HEK293 (cell line): Measurements from ENCODE around the gene CBFB.

Source experiments
- CTCF ChIA-PET: fragments of 350-600 bp; formaldehyde crosslinking; extraction: SDS; loops from one replicate; lab custom pipeline; 2021; ENCODE audit warnings: antibody characterized with exemption; lab: Yijun Ruan, JAX
- POLR2A ChIA-PET: fragments of 300-600 bp; formaldehyde crosslinking; extraction: SDS; loops from one replicate; lab custom pipeline; 2020; ENCODE audit warnings: antibody characterized with exemption, inconsistent platforms; lab: Yijun Ruan, JAX
- H3K27ac ChIP-seq: fragments of 200-500 bp; sonication (Bioruptor generic); 2 replicates; pipeline ENCODE4 v1.5.1; 2014; ENCODE audit warnings: low read depth, low read length, control low read depth, inconsistent platforms; ENCODE audit errors: extremely low read depth
- H3K36me3 ChIP-seq, 2 experiments: fragments of 200-500 bp in 1 of 2; sonication (Bioruptor generic) in 1 of 2; 1 replicate in 1 of 2; 2 replicates in 1 of 2; pipeline ENCODE4 v1.5.1; 2014 to 2017; ENCODE audit warnings: inconsistent platforms in 2 of 2, low read length in 2 of 2; ENCODE audit not compliant: control insufficient read depth in 2 of 2, insufficient read depth in 1 of 2
- H3K4me1 ChIP-seq: fragments of 200-500 bp; sonication (Bioruptor generic); 2 replicates; pipeline ENCODE4 v1.5.1; 2014; ENCODE audit warnings: mild to moderate bottlenecking, low read length, inconsistent platforms; ENCODE audit not compliant: control insufficient read depth, insufficient read depth
- H3K4me3 ChIP-seq: 2 replicates; pipeline ENCODE4 v1.5.1; 2011; ENCODE audit warnings: low read depth, mild to moderate bottlenecking, control low read depth, low read length, moderate library complexity
- H3K9me3 ChIP-seq: fragments of 200-500 bp; sonication (Bioruptor generic); 2 replicates; pipeline ENCODE4 v1.5.1; 2014; ENCODE audit warnings: low read depth, low read length, inconsistent platforms; ENCODE audit not compliant: control insufficient read depth, insufficient read depth
- CTCF ChIP-seq: fragments of 450-650 bp; formaldehyde crosslinking; IDR thresholded peaks from 2 replicates; pipeline ENCODE4 v1.5.1; 2016; ENCODE audit warnings: missing biosample characterization, missing genetic modification characterization
- GLI4 ChIP-seq: fragments of 450-650 bp; formaldehyde crosslinking; IDR thresholded peaks from 2 replicates; pipeline ENCODE4 v1.5.1; 2016; ENCODE audit warnings: missing biosample characterization, missing genetic modification characterization
- HIC1 ChIP-seq: fragments of 450-650 bp; formaldehyde crosslinking; IDR thresholded peaks from 2 replicates; pipeline ENCODE4 v1.5.1; 2016; ENCODE audit warnings: missing biosample characterization, missing genetic modification characterization
- OVOL3 ChIP-seq: fragments of 450-650 bp; formaldehyde crosslinking; IDR thresholded peaks from 2 replicates; pipeline ENCODE4 v1.5.1; 2016; ENCODE audit warnings: missing biosample characterization, missing genetic modification characterization
- REST ChIP-seq: fragments of 450-650 bp; formaldehyde crosslinking; IDR thresholded peaks from 2 replicates; pipeline ENCODE4 v1.5.1; 2016; ENCODE audit warnings: missing biosample characterization, missing genetic modification characterization
- SP2 ChIP-seq: fragments of 450-650 bp; formaldehyde crosslinking; IDR thresholded peaks from 2 replicates; pipeline ENCODE4 v1.5.1; 2016; ENCODE audit warnings: missing biosample characterization, missing genetic modification characterization
- ZBTB17 ChIP-seq: fragments of 450-650 bp; formaldehyde crosslinking; IDR thresholded peaks from 2 replicates; pipeline ENCODE4 v1.5.1; 2016; ENCODE audit warnings: missing biosample characterization, missing genetic modification characterization
- ZBTB21 ChIP-seq: fragments of 450-650 bp; formaldehyde crosslinking; IDR thresholded peaks from 2 replicates; pipeline ENCODE4 v1.5.1; 2017; ENCODE audit warnings: missing biosample characterization, missing genetic modification characterization
- ZBTB49 ChIP-seq: fragments of 450-650 bp; formaldehyde crosslinking; IDR thresholded peaks from 2 replicates; pipeline ENCODE4 v1.5.1; 2016; ENCODE audit warnings: missing biosample characterization, missing genetic modification characterization, low read depth
- ZBTB8A ChIP-seq: fragments of 450-650 bp; formaldehyde crosslinking; IDR thresholded peaks from 2 replicates; pipeline ENCODE4 v1.5.1; 2016; ENCODE audit warnings: missing biosample characterization, missing genetic modification characterization
- ZNF184 ChIP-seq: fragments of 450-650 bp; IDR thresholded peaks from 2 replicates; pipeline ENCODE4 v1.5.1; 2018; ENCODE audit warnings: missing biosample characterization, mild to moderate bottlenecking, missing genetic modification characterization
- ZNF248 ChIP-seq: fragments of 450-650 bp; formaldehyde crosslinking; IDR thresholded peaks from 2 replicates; pipeline ENCODE4 v1.5.1; 2017; ENCODE audit warnings: missing biosample characterization, missing genetic modification characterization
- ZNF311 ChIP-seq: fragments of 450-650 bp; formaldehyde crosslinking; IDR thresholded peaks from 2 replicates; pipeline ENCODE4 v1.5.1; 2017; ENCODE audit warnings: missing biosample characterization, missing genetic modification characterization, borderline replicate concordance
- ZNF335 ChIP-seq: fragments of 450-650 bp; formaldehyde crosslinking; conservative IDR thresholded peaks from 2 replicates; pipeline ENCODE4 v1.5.1; 2016; ENCODE audit warnings: missing biosample characterization, missing genetic modification characterization
- ZNF350 ChIP-seq: fragments of 450-650 bp; formaldehyde crosslinking; IDR thresholded peaks from 2 replicates; pipeline ENCODE4 v1.5.0; 2017; ENCODE audit warnings: missing biosample characterization, mild to moderate bottlenecking, missing genetic modification characterization
- ZNF404 ChIP-seq: fragments of 450-650 bp; formaldehyde crosslinking; IDR thresholded peaks from 2 replicates; pipeline ENCODE4 v1.5.1; 2017; ENCODE audit warnings: missing biosample characterization, missing genetic modification characterization
- ZNF48 ChIP-seq: fragments of 450-650 bp; formaldehyde crosslinking; IDR thresholded peaks from 2 replicates; pipeline ENCODE4 v1.5.1; 2016; ENCODE audit warnings: missing biosample characterization, missing genetic modification characterization
- ZNF560 ChIP-seq: fragments of 450-650 bp; formaldehyde crosslinking; IDR thresholded peaks from 2 replicates; pipeline ENCODE4 v1.5.1; 2017; ENCODE audit warnings: missing biosample characterization, missing genetic modification characterization, borderline replicate concordance
- ZNF580 ChIP-seq: fragments of 450-650 bp; formaldehyde crosslinking; IDR thresholded peaks from 2 replicates; pipeline ENCODE4 v1.5.1; 2016; ENCODE audit warnings: missing biosample characterization, missing genetic modification characterization
- ZNF645 ChIP-seq: fragments of 450-650 bp; formaldehyde crosslinking; IDR thresholded peaks from 2 replicates; pipeline ENCODE4; 2016; ENCODE audit warnings: missing biosample characterization, missing genetic modification characterization
- ZNF660 ChIP-seq: fragments of 450-650 bp; IDR thresholded peaks from 2 replicates; pipeline ENCODE4 v1.5.1; 2018; ENCODE audit warnings: missing biosample characterization, mild to moderate bottlenecking, missing genetic modification characterization

CBFB gene

GRCh38 chr16:67052399-67052798, 23.4 kb downstream of the CBFB start (continued):
- no peak for TF ChIP-seq CTCF (tag by site-specific recombination)
- no peak for TF ChIP-seq ZNF335 (tag by site-specific recombination)
- TF ChIP-seq ZBTB17 (tag by site-specific recombination): no peak

GRCh38 chr16:67053767-67054334, 24.9 kb downstream of the CBFB start:
- Histone ChIP-seq H3K9me3 (no peaks in the 10 kb centered on the region), H3K27ac (no peak overlapping the region), H3K4me1 (no peaks in the 10 kb centered on the region), H3K36me3 (peaks cover 0 to 2% of the 10 kb centered on the region in 2 experiments; a peak in 2 of 3 replicates), H3K4me3 (no peak overlapping the region)
- CTCF ChIA-PET: interaction anchor here (0.6 kb wide), 1 partner anchor 47 kb away, joined by 3 read pairs; no protein-coding TSS in a partner anchor
- POLR2A ChIA-PET: no interaction called here
- TF ChIP-seq ZNF645 (tag by site-specific recombination) (no peak), ZNF404 (tag by site-specific recombination) (no peak), ZNF660 (tag by site-specific recombination) (no peak), ZNF350 (tag by site-specific recombination) (no peak), ZBTB49 (tag by site-specific recombination) (no peak), OVOL3 (tag by site-specific recombination) (no peak), ZBTB21 (tag by site-specific recombination) (no peak), GLI4 (tag by site-specific recombination) (no peak)

- Histone ChIP-seq H3K27ac (no peak overlapping the region), H3K4me1 (no peaks in the 10 kb centered on the region), H3K4me3 (no peak overlapping the region), H3K36me3 (peaks cover 0 to 2% of the 10 kb centered on the region in 2 experiments; a peak in 2 of 3 replicates), H3K9me3 (no peaks in the 10 kb centered on the region)
- POLR2A ChIA-PET: no interaction called here
- CTCF ChIA-PET: no interaction called here
- TF ChIP-seq ZNF311 (tag by site-specific recombination) (no peak), ZNF248 (tag by site-specific recombination) (no peak), ZBTB8A (no peak), ZNF48 (no peak), ZNF560 (tag by site-specific recombination) (no peak), ZNF184 (tag by site-specific recombination) (no peak), ZNF580 (tag by site-specific recombination) (no peak), HIC1 (tag by site-specific recombination) (no peak), SP2 (no peak), REST (tag by site-specific recombination) (no peak)
Measured at GRCh38 chr16:67054901-67055300, 26.0 kb downstream of the CBFB start.
